Activated CD4-positive, alpha-beta T cell treated with anti-CD3 and anti-CD28 coated beads, Interleukin-2, amount 50 U/mL, for 24 hours (primary cell): ENCODE measurements around the gene UBE2F.
A peak's percentile ranks its signal among the peaks of the same experiment; 100 is the strongest.
"Not testable (repeated sequence)": the region's sequence is repeated elsewhere in the genome, so short reads cannot be mapped to it uniquely, and the experiment has no call there.

Source experiments
- DNase-seq, 2 donors: peaks; one replicate each; pipeline ENCODE4 v3.0.0-alpha.2; 2020; ENCODE audit warnings: low read depth in 1 of 2, low spot score in 1 of 2

UBE2F gene

GRCh38 chr2:237978058-237978712, 11.4 kb downstream of the UBE2F start:
- no peak for DNase-seq

GRCh38 chr2:237979331-237979730, 12.5 kb downstream of the UBE2F start:
- no peak for DNase-seq

GRCh38 chr2:237980087-237980486, 13.3 kb downstream of the UBE2F start:
- no peak for DNase-seq

- DNase-seq = no peak
Observed at GRCh38 chr2:237980751-237981150, 13.9 kb downstream of the UBE2F start.

DNA sequence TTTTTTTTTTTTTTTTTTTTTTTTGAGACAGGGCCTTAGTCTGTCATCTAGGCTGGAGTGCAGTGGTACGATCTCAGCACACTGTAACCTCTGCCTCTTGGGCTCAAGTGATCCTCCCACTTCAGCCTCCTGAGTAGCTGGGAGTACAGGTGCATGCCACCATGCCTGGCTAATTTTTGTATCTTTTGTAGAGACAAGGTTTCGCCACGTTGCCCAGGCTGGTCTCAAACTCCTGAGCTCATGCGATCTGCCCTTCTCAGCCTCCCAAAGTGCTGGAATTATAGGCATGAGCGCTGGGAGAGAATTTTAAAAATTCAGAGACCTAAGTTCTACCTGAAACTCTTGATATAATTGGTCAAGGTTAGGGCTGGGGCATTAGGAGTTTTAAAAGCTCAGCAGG, 14.8 kb downstream of the UBE2F start:
- not testable (repeated sequence) for DNase-seq

DNA sequence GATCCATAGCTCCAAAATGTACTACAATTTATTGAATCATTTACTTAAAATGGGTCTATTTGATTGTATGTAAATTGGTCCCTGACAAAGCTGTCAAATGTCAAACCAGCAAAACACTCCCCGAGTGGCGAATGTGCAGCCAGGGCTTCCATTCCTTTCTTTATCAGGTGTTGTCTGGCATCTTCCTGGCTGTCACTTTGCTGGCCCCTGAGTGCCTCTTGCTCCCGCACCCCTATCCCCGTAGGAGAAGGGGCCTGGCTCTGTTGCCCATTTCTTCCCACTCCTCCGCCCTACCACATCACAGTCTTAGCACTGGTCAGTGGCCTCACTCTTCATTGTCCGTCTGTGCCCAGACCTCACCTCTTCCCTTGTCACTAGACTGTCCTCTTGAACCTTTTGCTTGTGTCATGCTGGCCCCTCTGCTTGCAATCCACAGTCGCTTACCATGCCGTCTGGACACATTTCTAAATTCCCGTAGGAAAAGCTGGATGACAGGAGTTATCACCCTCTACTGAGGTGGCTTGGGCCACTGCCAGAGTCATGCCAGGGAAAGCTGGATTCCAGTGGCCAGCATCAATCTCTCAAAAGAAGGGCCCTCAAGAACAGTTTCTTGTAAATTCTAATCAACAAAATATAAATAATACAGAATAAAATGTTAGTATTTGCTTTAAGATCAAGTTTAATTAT, 15.4 kb downstream of the UBE2F start:
- DNase-seq = no peak

DNA sequence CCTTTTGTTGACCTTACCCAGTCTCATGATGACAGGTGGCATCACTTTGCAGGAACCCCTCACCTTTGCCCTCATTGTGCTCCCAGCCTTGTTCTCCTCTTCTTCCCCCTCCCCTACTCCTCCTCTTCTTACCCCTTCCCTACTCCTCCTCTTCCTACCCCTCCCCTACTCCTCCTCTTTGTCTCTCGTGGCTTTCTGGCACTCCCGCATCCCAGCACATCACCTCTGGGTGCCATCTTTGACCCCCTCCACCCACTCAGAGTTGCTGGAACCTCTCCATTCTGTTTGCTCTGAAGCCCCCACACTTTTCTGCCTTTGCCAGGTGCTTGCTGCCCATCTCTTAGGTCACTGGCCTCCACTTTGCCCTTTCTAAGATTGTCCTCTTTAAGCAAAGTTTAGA, 17.1 kb downstream of the UBE2F start:
- no peak for DNase-seq

DNA sequence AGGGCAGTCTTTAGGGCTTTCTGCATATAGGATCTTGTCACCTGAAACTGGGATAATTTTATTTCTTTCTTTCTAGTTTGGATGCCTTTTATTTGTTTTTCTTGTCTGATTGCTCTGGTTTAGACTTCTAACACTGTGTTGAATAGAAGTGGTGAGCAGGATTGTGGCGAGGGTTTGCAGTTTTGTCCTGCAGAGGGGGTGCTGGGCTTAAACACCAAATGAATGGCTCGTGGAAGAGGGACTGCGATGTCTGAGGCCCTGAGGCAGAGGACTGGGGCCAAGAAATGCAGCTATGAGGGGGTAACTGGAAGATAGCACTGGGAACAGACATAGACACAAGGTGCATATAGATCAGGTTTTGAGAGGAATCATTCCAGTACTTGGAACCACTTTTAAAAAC, 20.5 kb downstream of the UBE2F start:
- DNase-seq = no peak

GRCh38 chr2:237993701-237994100, 26.9 kb downstream of the UBE2F start:
- DNase-seq = no peak

GRCh38 chr2:237995036-237995435, 28.2 kb downstream of the UBE2F start:
- no peak for DNase-seq

DNA sequence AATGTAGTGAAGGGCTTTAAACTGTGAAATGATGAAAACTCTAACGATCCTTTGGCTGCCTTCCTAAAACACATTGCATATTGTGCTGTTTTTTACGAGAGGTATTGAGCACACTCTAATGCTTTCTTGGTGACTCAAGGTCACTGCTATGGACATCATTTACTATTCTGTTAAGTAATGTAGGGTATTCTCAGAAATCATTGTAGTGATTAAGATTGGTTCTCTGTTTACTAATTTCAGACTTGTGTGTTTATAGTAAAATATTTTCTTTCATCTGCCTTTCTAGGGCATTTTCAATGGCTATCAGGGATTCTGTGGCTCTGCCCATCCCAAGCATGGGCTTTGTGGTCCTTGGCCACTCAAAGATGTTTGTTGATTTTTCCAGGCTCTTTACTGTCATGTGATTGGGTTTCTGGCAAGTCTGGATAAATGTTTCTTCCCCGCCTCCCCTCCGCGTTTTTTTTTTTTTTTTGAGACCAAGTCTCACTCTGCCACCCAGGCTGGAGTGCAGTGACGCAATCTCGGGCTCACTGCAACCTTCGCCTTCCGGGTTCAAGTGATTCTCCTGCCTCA, 29.3 kb downstream of the UBE2F start:
- DNase-seq = no peak

DNA sequence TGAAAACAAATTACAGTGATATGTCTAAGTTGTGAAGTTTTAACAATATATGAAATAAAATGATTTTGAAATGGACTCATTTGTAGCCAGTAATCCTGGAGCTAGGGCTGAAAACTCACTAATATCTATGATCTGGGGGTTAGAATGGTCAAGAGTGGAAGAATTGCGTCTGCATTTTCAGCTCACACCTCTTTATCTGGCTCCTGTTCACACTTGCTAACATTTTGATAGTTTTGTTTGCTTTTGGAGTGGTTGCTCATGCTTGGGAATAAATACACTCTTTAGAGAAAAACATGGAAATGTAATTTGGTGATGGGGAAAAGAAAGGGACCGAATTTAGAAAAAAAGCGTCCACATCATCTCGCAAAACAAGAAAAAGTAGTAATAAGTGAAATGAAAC, 30.7 kb downstream of the UBE2F start:
- DNase-seq = no peak

- DNase-seq = peak in 1 of 2 donors; percentile 48
Observed at GRCh38 chr2:237998530-237998929, 31.7 kb downstream of the UBE2F start.

DNA sequence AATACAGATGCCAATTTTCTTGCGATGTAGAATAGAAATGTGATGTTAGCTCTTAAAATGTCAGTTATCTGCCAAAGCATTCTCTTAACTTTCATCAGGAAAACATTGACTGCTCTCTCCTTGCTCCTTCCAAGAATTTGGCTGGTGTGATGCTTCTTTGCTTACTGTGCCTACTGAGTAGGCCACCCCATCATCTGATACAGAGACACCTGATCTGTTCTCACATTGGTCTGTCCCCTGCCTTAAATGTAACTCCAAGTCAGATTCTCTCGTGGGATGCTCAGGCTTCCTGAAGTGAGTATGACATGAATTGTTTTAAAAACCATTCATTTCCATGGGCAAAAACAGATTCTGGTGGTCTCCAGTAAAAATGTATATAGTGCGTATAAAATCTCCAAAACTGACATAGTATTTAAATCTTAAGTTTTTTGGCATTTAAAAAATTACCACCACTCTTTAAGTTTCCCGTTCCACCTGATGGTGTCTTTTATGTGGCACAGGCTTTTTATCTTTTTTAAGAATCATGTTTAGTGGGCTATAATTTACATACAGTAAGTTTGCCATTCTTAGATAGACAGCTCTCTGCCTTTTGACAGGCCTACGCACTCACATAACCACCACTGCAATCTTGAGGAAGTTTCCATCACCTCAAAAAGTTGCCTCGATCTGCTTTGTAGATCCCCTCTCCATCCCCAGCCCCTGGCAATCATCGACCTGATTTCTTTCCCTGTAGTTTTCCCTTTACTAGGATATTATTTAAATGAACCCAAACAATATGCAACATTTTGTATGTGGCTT, 36.6 kb downstream of the UBE2F start:
- peak in 1 of 2 donors; percentile 25 for DNase-seq

DNA sequence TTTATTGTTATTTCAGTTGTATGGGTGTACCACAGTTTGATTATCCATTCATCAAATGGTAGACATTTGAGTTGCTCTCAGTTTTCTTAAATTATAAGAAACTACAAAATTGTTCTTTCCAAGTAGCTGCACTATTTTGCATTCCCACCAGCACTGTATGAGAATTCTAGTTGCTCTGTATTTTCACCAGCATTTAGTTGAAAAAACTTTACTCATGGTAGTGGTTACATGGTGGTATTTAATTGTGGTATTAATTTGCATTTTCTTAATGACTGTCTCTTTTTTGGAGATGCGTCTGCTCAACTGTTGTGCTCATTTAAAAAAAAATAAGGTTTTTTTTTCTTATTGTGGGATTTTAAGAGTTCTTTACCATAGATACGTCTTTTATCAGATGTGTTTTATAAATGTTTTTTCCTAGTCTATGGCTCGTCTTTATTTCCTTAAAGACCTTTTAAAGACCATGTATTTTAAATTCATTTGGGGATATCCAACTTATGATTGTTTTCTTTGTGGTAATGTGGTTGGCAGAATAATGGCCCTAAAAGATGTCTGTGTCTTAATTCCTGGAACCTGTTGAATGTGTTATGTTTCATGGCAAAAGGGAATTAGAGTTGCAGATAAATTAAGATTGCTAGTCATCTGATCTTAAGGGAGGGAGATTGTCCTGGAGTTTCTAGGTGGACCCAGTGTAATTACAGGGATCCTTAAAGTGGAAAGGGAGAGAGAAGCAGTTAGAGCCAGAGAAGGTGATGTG, 37.4 kb downstream of the UBE2F start:
- no peak for DNase-seq

DNA sequence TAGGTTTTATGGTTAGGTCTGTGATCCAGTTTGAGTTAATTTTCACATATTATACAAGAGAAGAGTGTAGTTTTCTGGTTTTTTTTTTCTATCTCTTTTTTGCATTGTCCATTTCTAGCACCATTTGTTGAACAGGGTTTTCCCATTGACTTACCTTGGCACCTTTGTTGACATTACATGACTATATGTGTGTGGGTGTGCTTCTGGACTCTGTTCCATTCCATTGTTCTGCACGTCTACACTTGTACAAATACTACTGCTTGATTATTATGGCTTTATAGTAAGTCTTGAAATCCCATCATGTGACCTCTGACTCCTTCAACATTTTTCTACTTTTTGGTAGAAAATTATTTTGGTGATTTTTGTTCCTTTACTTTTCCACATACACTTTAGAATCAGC, 38.7 kb downstream of the UBE2F start:
- no peak for DNase-seq

- no peak for DNase-seq
Observed at GRCh38 chr2:238006510-238006909, 39.7 kb downstream of the UBE2F start.

DNA sequence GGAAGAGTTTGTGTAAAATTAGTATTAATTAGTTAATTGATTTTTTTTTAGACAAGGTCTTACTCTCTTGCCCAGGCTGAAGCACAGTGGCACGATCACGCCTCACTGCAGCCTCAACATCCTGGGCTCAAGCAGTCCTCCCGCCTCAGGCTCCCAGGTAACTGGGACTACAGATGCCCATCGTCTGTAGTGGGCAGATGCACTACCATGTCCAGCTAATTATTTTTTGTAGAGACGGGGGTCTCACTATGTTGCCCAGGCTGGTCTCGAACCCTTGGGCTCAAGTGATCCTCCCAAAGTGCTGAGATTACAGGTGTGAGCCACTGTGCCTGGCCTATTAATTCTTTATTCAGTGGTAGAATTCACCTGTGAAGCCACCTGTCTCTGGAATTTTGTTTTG, 41.1 kb downstream of the UBE2F start:
- DNase-seq = no peak

DNA sequence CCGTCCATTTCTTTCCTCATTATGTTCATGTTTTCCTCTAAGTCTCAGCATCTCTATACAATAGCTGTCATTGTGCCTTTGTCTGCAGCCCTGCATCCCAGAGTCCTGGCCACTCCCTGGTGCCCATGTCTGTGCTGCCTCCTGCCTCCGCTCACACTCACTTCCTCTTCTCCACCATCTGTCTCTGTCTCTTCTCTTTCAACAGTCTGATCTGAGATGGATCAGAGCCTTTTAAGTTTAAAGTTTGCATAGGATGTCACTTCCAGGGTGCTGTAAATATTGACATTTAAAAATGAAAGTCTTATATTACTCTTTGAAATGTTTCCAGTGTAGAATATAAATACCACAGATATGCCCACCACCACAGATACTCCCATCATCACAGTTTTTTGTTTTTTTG, 42.7 kb downstream of the UBE2F start:
- no peak for DNase-seq

DNA sequence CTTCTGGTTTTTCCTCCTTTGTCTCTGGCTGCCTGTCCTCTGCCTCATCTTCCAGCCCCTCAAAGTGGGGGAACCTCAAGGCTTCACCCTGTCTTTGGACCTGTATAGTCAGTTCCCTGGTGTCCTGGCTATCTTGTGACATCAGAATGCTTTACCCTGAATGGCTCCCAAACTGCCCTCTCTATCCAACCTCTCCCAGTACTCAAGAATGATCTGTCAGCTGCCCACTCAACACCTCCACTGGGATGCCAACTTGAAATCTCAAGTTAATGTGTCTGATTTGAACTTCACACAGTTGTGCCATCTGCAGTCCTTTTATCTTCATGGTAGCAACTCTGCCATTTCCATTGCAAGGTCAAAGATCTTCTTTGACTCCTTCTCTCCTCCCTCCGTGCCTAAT, 43.8 kb downstream of the UBE2F start:
- DNase-seq = no peak

GRCh38 chr2:238013806-238014205, 47.0 kb downstream of the UBE2F start:
- DNase-seq = no peak
